Adrenal gland (tissue), 12 donors: ENCODE measurements around the gene TGFBR2. TPM values are rescaled to one million over a fixed set of nuclear protein-coding genes. Genes with fewer than 3 reads are reported as not detected.
"Not testable (repeated sequence)": the region's sequence is repeated elsewhere in the genome, so short reads cannot be mapped to it uniquely, and the experiment has no call there.

Experiments
- DNase-seq, 7 donors: peaks; one replicate each; pipeline ENCODE4 v3.0.0-alpha.2; 2019 to 2020
- H3K27ac ChIP-seq, 5 donors: fragments of 200-600 bp; sonication (generic) in 4 of 5; 1 replicate in 3 of 5; 2 replicates in 2 of 5; pipeline versions ENCODE4 v1.5.1 to v1.8.0; 2016 to 2020; ENCODE audit warnings: mild to moderate bottlenecking in 1 of 5
- H3K27me3 ChIP-seq: fragments of 200-600 bp; 2 replicates; pipeline ENCODE4 v1.8.0; 2021
- H3K36me3 ChIP-seq, 2 donors: fragments of 200-600 bp; replicated peaks in 1 of 2; 1 replicate in 1 of 2; 2 replicates in 1 of 2; pipeline versions ENCODE4 v1.5.1 to v1.8.0; 2018 to 2022
- H3K4me1 ChIP-seq, 2 donors: fragments of 200-600 bp; replicated peaks in 1 of 2; 1 replicate in 1 of 2; 2 replicates in 1 of 2; pipeline versions ENCODE4 v1.5.1 to v1.8.0; 2018 to 2021
- H3K4me3 ChIP-seq, 4 donors: fragments of 200-600 bp; sonication (generic) in 3 of 4; one replicate each; pipeline ENCODE4 v1.5.1; 2016 to 2018
- H3K9me3 ChIP-seq, 3 donors: fragments of 200-600 bp; sonication (generic) in 1 of 3; replicated peaks in 1 of 3; 1 replicate in 2 of 3; 2 replicates in 1 of 3; pipeline versions ENCODE4 v1.5.1 to v1.8.0; 2016 to 2021
- POLR2A ChIP-seq, 2 donors: fragments of 450-650 bp; IDR thresholded peaks; one replicate each; pipeline ENCODE4 v1.6.1; 2017; ENCODE audit warnings: antibody characterized with exemption in 2 of 2, mild to moderate bottlenecking in 2 of 2, moderate library complexity in 1 of 2
- WGBS, 4 donors: extraction: QIAGEN DNeasy Blood & Tissue Kit in 2 of 4; methylation state at CpG; one replicate each; pipeline versions ENCODE4 v1.1.5 to v1.1.7; 2013 to 2017; 5-methylcytosine and 5-hydroxymethylcytosine counted together
- intact Hi-C, 2 donors: fragments of 100-400 bp; cut with DNase I; formaldehyde crosslinking; loops; one replicate each; pipeline versions ENCODE4 v1.14.1 to v1.15.0; 2022 to 2023
- polyA plus RNA-seq, 3 donors: library from polyadenylated mRNA; stranded (reverse); fragments of 200-250 nt in 2 of 3; fragments of 350-450 nt in 1 of 3; fragmentation: Illumina TruSeq in 1 of 3; extraction: RNeasy Lipid Tissue Mini Kit (QIAGEN cat#74804) in 1 of 3; gene quantifications; one replicate each; pipeline ENCODE4 v1.2.3, GENCODE V29; 2013 to 2014
- total RNA-seq, 9 donors: library from RNA; depleted of rRNA in 4 of 9; stranded (reverse); fragments of >200 nt in 4 of 9; fragments of 120-200 nt in 1 of 9; fragmentation: NEBNext Ultra II Directional in 1 of 9; extraction: Animal tissue kit (Norgen Biotek cat#: 25700) in 1 of 9; gene quantifications; one replicate each; pipeline versions ENCODE4 v1.1.0 to v1.2.4, GENCODE V29; 2013 to 2023
- TF ChIP-seq, protein P1 (sequence below), 6 experiments: fragments of 450-650 bp in 4 of 6; fragments of 200-600 bp in 2 of 6; sonication (generic) in 1 of 6; IDR thresholded peaks; 1 replicate in 5 of 6; 2 replicates in 1 of 6; pipeline versions ENCODE4 v1.5.1 to v1.8.0; 2016 to 2021; ENCODE audit warnings: antibody characterized with exemption in 6 of 6, mild to moderate bottlenecking in 2 of 6, moderate library complexity in 1 of 6
- donor health status: healthy with polysubstance abuse.
- donor health status: Bipolar disorder and iron deficiency.
- donor health status: DM: yes; HTN: yes; CAD: no.
- donor health status: DM: no; HTN: no; CAD: no.
- donor health status: DM: no; HTN: no; CAD: no.
- donor health status: DM: yes; HTN: yes; CAD: no.

The TGFBR2 gene
- total and polyA plus RNA-seq, 12 donors, result 19.1 to 296 (median 153) TPM

DNA sequence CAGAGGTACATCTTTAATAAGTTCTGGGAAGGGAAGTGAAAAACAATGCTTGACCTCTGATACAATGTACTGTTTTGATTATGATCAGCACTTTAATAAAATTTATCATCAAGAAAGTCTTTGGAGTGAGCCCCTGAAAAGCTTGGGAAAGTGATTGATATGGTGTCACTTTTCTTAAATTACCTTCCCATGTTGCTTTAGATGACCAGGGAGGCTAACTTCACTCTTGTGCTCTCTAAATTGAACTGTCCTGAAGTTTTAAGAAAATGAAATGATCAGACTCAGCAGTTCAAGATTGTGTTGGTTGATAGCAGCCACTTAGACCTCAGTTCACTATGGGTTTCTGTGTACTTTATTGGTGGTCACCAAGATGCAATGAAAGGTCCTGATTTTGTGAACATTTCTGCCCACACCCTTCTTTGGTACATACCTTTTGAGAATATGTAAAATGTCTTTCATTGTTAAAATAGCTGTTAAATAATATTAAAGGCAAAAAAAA is 15.7 kb downstream of the TGFBR2 start:
- TF ChIP-seq, protein P1, sequence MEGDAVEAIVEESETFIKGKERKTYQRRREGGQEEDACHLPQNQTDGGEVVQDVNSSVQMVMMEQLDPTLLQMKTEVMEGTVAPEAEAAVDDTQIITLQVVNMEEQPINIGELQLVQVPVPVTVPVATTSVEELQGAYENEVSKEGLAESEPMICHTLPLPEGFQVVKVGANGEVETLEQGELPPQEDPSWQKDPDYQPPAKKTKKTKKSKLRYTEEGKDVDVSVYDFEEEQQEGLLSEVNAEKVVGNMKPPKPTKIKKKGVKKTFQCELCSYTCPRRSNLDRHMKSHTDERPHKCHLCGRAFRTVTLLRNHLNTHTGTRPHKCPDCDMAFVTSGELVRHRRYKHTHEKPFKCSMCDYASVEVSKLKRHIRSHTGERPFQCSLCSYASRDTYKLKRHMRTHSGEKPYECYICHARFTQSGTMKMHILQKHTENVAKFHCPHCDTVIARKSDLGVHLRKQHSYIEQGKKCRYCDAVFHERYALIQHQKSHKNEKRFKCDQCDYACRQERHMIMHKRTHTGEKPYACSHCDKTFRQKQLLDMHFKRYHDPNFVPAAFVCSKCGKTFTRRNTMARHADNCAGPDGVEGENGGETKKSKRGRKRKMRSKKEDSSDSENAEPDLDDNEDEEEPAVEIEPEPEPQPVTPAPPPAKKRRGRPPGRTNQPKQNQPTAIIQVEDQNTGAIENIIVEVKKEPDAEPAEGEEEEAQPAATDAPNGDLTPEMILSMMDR (IDR thresholded peaks at IDR 0.05), result no peak
- no peak for TF ChIP-seq POLR2A (IDR thresholded peaks at IDR 0.05)
- Histone ChIP-seq H3K36me3 (no peaks in the 10 kb centered on the region), H3K9me3 (no peaks in the 10 kb centered on the region), H3K4me1 (peaks cover 30 to 92% of the 10 kb centered on the region in 2 donors), H3K27ac (peak overlapping the region in 2 of 5 donors; percentile 6 to 46), H3K4me3 (no peak overlapping the region), H3K27me3 (no peaks in the 10 kb centered on the region)
- intact Hi-C loops, result no loop called here
- no peak for DNase-seq

DNA sequence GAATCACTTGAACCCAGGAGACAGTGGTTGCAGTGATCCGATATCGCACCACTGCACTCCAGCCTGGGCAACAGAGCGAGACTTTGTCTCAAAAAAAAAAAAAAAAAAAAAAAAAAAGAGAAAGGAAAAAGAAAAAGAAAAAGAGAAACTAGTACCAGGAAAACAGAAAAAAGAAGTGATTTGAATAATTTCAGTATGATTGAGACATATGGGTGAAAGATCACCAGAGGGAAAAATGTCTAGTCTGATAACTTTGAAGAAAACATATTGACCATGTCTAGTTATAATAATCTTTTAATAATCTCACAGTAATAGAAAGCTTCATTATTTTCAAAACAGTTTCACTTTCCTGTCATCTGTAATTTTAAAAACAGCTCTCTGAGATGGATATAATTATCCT is 16.4 kb downstream of the TGFBR2 start:
- Histone ChIP-seq H3K4me3 (no peak overlapping the region), H3K36me3 (no peaks in the 10 kb centered on the region), H3K27me3 (no peaks in the 10 kb centered on the region), H3K4me1 (peaks cover 24 to 92% of the 10 kb centered on the region in 2 donors), H3K9me3 (no peaks in the 10 kb centered on the region), H3K27ac (peak overlapping the region in 2 of 5 donors; percentile 2 to 50)
- intact Hi-C loops, result no loop called here
- DNase-seq, result no peak
- TF ChIP-seq POLR2A (IDR thresholded peaks at IDR 0.05), result no peak
- TF ChIP-seq, protein P1 (IDR thresholded peaks at IDR 0.05), result no peak
- 71 to 92% (median 80%) methylated on average over 3 of the region's 3 CpGs for WGBS, 4 donors

DNA sequence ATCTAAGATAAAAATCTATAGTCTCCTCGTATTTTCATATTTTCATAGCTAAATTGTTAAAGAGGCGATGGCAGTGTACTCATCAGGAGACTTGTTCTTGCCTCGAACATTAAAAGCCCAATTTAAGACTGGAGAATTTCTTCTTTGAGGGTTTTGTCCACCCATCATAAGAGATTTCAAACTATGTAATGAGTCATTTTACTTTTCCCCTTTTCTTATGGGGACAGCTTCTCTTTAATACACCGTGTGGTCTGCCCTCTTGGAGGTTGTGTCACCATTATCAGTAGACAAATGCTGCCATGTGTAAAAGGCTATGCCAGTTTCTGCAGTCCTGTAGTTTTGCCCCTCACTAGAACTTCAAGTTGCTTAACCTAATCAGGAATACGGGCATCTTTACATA is 16.9 kb downstream of the TGFBR2 start:
- H3K27ac ChIP-seq, result peak overlapping the region in 2 of 5 donors; percentile 2 to 24
- WGBS, 4 donors, result 77 to 87% (median 81%) methylated on average over 5 of the region's 5 CpGs
- no peak overlapping the region for H3K4me3 ChIP-seq
- peaks cover 23 to 93% of the 10 kb centered on the region in 2 donors for H3K4me1 ChIP-seq
- intact Hi-C loops, result no loop called here
- TF ChIP-seq POLR2A (IDR thresholded peaks at IDR 0.05), result no peak
- TF ChIP-seq, protein P1 (IDR thresholded peaks at IDR 0.05), result no peak
- H3K36me3 ChIP-seq, result no peaks in the 10 kb centered on the region
- DNase-seq, result no peak
- no peaks in the 10 kb centered on the region for H3K9me3 ChIP-seq
- no peaks in the 10 kb centered on the region for H3K27me3 ChIP-seq

DNA sequence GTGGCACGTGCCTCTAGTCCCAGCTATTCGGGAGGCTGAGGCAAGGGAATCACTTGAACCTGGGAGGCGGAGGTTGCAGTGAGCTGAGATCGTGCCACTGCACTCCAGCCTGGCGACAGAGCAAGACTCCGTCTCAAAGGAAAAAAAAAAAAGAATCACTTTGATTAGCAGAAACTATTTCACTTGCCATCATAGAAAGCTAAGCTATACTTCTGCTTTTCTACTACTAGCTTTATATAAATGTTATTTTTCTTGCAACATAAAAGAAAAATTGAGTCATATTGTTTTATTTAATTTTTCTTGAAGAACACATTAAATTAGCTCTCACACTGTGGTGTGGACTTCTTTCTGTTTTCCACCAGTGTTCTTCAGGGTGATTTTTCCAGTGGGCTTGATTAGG is 18.1 kb downstream of the TGFBR2 start:
- intact Hi-C loops, result not testable (repeated sequence)
- H3K4me1 ChIP-seq, result peaks cover 32 to 93% of the 10 kb centered on the region in 2 donors

More for the DNA sequence above, 18.1 kb downstream of the TGFBR2 start:
- not testable (repeated sequence) for H3K36me3 ChIP-seq, DNase-seq, H3K27ac ChIP-seq, H3K9me3 ChIP-seq, H3K27me3 ChIP-seq, H3K4me3 ChIP-seq
- WGBS, 4 donors, result 62 to 85% (median 75%) methylated on average over 6 of the region's 6 CpGs
